Loucy (cell line): ENCODE measurements around the gene DDB1.

Experiments
- EZH2phosphoT487 ChIP-seq: fragments of 200-600 bp; IDR thresholded peaks from 2 replicates; pipeline ENCODE4 v1.6.1; 2018; ENCODE audit warnings: antibody characterized with exemption, mild to moderate bottlenecking, moderate library complexity, borderline replicate concordance
- TF ChIP-seq, protein P1 (sequence below): fragments of 200-600 bp; sonication (generic); conservative IDR thresholded peaks from 2 replicates; pipeline ENCODE4 v1.5.1; 2014; ENCODE audit warnings: mild to moderate bottlenecking, antibody characterized with exemption, low read length

DNA sequence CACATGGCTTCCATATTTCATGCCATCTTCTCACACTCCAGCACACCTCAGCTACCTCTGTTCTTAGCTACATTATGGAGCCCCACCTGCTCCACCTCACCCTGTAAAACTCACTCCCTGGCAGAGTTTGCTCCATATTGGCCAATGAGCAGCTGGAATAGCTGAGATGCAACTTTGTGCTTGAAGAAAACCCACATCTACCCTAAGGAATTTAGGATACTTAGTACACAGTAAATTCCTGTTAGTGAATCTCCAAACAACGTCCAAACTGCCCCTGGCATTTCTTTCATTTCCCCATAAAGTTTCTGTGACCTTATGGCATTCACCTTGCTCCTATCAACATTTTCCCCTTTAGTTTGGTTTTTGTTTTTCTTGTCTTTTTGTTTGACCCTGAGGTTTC lies 35.6 kb downstream of the DDB1 start:
- TF ChIP-seq, protein P1, sequence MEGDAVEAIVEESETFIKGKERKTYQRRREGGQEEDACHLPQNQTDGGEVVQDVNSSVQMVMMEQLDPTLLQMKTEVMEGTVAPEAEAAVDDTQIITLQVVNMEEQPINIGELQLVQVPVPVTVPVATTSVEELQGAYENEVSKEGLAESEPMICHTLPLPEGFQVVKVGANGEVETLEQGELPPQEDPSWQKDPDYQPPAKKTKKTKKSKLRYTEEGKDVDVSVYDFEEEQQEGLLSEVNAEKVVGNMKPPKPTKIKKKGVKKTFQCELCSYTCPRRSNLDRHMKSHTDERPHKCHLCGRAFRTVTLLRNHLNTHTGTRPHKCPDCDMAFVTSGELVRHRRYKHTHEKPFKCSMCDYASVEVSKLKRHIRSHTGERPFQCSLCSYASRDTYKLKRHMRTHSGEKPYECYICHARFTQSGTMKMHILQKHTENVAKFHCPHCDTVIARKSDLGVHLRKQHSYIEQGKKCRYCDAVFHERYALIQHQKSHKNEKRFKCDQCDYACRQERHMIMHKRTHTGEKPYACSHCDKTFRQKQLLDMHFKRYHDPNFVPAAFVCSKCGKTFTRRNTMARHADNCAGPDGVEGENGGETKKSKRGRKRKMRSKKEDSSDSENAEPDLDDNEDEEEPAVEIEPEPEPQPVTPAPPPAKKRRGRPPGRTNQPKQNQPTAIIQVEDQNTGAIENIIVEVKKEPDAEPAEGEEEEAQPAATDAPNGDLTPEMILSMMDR = no peak
- no peak for TF ChIP-seq EZH2phosphoT487
